ENCODE measurements around the gene HTR6.

Gene HTR6

GRCh38 chr1:19678493-19678892 is 13.8 kb downstream of the HTR6 start:
- H3K4me3 ChIP-seq (replicated peaks in 1 of 2; ENCODE audit: low read depth in 2 of 2, low read length in 2 of 2), result no peak overlapping the region
- DNase-seq (ENCODE audit: low read depth in 2 of 2), result no peak
- no peak for TF ChIP-seq CTCF (IDR thresholded peaks at IDR 0.05; ENCODE audit: low read depth, low read length)

- H3K4me3 ChIP-seq (replicated peaks in 1 of 2; ENCODE audit: low read depth in 2 of 2, low read length in 2 of 2), result no peak overlapping the region
- TF ChIP-seq CTCF (IDR thresholded peaks at IDR 0.05; ENCODE audit: low read depth, low read length), result no peak
- DNase-seq (ENCODE audit: low read depth in 2 of 2), result no peak
These were observed 14.3 kb downstream of the HTR6 start for GRCh38 chr1:19678931-19679453.

DNA sequence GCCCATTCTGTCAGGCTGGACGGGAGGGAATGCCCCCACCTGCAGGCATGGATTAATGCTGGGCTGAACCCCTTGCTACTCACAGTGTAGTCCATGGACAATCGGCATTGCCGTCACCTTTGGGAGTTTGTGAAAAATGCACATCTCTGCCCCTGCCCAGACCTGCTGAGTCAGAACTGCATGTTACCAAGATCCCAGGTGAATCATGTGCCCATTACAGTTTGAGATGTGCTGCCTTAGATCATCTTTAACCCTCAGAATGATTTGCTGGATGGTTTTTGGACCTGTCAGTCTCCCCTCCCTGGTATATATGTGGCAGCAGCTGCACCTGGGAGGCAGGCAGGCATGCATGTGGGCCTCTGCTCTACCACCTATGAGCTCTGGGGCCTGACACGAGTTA is 15.0 kb downstream of the HTR6 start:
- no peak overlapping the region for H3K4me3 ChIP-seq (replicated peaks in 1 of 2; ENCODE audit: low read depth in 2 of 2, low read length in 2 of 2)
- DNase-seq (ENCODE audit: low read depth in 2 of 2), result no peak
- TF ChIP-seq CTCF (IDR thresholded peaks at IDR 0.05; ENCODE audit: low read depth, low read length), result no peak

- DNase-seq (ENCODE audit: low read depth in 2 of 2), result no peak
- no peak overlapping the region for H3K4me3 ChIP-seq (replicated peaks in 1 of 2; ENCODE audit: low read depth in 2 of 2, low read length in 2 of 2)
- no peak for TF ChIP-seq CTCF (IDR thresholded peaks at IDR 0.05; ENCODE audit: low read depth, low read length)
These were observed 16.0 kb downstream of the HTR6 start for GRCh38 chr1:19680644-19681043.

DNA sequence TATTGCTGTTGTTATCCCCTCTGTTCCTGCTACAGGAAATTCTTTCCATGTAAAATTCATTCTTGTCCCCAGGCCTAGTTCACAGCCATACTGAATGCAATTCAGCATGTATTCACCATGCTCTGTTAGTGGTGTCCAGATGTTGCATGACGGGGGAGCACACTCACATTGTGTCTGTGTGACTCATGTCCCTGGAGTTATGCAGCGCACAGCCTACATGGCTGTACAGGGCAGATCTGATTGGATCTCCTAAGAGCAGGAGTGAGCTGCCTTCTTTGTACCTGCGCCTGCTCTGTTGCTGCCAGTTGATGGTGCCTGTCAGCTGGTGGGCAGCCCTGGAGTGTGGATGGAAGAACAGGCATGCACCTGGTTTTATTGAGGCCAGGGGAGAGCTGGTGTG is 17.6 kb downstream of the HTR6 start:
- peak; percentile 74 to 94 for DNase-seq (ENCODE audit: low read depth in 2 of 2)
- no peak for TF ChIP-seq CTCF (IDR thresholded peaks at IDR 0.05; ENCODE audit: low read depth, low read length)
- H3K4me3 ChIP-seq (replicated peaks in 1 of 2; ENCODE audit: low read depth in 2 of 2, low read length in 2 of 2), result no peak overlapping the region

GRCh38 chr1:19682901-19683300 is 18.2 kb downstream of the HTR6 start:
- DNase-seq (ENCODE audit: low read depth in 2 of 2), result no peak
- TF ChIP-seq CTCF (IDR thresholded peaks at IDR 0.05; ENCODE audit: low read depth, low read length), result no peak
- no peak overlapping the region for H3K4me3 ChIP-seq (replicated peaks in 1 of 2; ENCODE audit: low read depth in 2 of 2, low read length in 2 of 2)

GRCh38 chr1:19683351-19683750 is 18.7 kb downstream of the HTR6 start:
- TF ChIP-seq CTCF (IDR thresholded peaks at IDR 0.05; ENCODE audit: low read depth, low read length), result no peak
- H3K4me3 ChIP-seq (replicated peaks in 1 of 2; ENCODE audit: low read depth in 2 of 2, low read length in 2 of 2), result no peak overlapping the region
- DNase-seq (ENCODE audit: low read depth in 2 of 2), result peak in 1 of 2 donors; percentile 15

All from cardiac fibroblast (primary cell).